Stimulated activated CD4-positive, alpha-beta T cell treated with anti-CD3 and anti-CD28 coated beads, TNF-alpha, amount 100 ng/mL, for 1 hour (primary cell): Measurements from ENCODE around the gene MRTFA.

ENCODE experiments used
- DNase-seq, 3 donors: peaks; one replicate each; pipeline ENCODE4 v3.0.0-alpha.2; 2020; ENCODE audit warnings: low read depth in 3 of 3, low spot score in 1 of 3

The MRTFA gene

DNA sequence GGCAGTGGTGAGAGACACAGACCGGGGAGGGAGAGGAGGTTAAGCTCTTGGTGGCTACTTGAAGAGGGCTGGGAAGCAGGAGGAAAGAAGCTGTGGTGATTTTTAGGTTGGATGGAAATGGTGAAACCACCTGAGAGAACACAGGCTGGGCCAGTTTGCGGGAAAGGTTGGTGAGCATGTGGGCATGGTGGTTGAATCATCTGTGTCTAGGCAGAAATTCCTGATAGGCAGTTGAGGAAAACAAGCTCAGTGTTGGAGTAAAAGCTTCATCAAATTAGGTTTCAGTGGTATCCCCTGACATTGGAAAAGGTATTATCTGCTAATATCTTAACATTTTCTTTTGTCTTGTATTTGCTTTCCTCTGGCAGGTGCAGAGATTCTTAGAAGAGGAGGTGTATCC lies 270.5 kb downstream of the MRTFA start:
- no peak for DNase-seq

DNA sequence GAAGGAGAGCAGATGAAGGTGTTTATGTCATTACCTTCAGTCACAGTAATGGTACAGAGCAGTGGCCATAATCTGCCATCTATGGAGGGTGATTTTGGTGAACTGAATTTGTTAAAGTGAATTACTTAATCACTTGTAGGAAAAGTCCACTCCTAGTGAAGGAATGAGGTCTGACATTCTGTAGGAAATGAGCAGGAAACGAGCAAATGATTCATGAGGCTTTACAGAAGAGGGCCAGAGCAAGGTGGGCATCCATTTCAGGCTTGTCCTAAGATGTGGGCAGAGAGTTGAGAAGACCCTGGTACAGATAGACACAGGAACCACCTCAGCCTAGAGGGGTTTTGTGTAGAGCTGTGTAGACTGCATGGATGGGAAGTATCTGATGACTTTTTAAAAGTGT lies 272.1 kb downstream of the MRTFA start:
- no peak for DNase-seq

DNA sequence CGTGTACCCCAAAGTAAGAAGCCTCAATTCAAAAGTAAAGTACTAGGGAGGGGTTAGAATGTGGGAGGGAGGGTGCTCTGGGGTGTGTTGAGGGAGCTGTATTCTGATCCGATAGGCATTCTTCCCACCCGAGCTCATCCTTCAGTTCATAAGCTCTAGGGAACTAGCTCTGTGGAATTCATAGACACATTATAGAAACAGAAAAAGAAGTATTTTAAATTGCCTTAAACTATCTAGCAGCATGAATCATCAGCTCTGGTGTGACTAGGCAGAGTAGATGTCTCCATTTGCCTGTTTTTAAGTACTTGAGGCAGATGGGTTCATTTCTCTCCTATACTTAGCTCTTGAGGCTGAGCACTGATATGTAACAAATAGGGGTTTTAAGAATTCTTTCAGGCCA lies 273.5 kb downstream of the MRTFA start:
- DNase-seq: no peak

DNA sequence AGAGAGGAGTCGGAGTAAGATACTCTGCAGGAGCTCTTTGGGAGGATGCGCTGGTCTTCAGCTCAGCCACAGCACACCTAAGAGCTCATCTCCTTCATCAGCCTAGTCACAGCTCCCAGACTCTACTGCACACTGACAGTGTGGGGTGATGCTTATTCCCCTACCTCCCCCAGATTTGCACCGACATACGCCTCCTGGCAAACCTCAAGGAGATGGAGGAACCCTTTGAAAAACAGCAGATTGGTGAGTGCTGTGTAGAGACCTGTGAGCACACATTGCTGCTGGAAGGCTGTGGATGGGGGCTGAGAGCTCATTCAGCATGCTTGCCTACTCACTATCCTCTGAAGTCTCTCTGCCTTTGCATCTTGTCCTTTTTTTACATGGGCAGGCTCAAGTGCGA lies 275.4 kb downstream of the MRTFA start:
- DNase-seq: no peak
